ENCODE results near the gene ATP11A. TPM values are rescaled to one million over a fixed set of nuclear protein-coding genes. Genes with fewer than 3 reads are reported as not detected.

Gene ATP11A
- total and polyA plus RNA-seq, 7 donors, result 0.69 to 22.9 (median 9.6) TPM

DNA sequence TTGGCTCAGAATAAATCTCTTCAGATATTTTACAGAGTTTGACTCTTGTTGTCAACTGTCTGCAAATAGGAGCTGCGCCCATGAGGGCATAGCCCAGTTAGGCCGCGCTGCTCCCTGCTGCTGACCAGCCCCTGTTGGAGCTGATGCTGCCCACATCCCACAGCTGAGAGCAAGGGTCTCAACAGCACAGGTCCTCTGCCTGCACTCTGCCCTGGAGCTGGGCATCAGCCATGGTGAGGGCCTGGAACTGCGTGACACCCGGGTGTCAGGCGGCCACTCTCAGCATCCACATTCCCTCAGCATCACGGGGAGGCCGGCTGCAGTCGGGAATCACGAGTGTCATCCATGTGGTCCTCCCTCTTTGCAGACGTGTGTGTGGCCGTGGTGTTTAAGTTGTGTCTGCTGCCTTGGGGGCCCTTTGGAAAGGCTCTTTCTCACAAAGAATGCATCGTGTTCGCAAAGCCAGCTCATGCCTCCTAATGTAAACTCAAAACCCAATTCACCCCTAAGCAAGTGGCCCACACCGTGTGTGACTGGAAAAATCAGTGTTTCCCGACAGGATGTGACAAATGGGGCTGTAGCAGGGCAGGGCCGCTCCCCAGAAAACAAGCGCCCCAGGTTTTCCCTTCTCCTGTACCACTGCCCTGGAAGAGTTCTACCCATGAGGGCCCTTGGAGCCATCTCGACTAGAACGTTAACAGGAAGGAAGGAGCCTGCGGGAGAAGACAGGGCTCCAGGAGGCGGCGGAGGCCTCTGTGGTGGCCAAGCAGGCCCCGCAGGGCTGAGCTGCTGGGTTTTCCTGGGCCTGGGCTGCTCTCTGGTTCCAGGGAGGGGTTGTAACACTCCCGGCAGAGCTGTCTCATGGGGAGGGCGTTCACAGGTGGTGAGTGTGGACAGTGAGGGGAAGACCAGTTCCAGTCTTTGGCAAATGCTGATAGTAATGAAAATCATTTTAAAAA lies 20.3 kb downstream of the ATP11A start:
- intact Hi-C loops (cut with DNase I), result loop anchor here (5.0 to 10.0 kb wide), 2 partner anchors 58 to 135 kb away; no protein-coding TSS in a partner anchor
- Histone ChIP-seq H3K4me3 (no peak overlapping the region), H3K27me3 (no peaks in the 10 kb centered on the region), H3K27ac (peak overlapping the region; percentile 68 to 89 (median 85)), H3K4me1 (peaks cover 0 to 42% (median 22%) of the 10 kb centered on the region in 4 donors), H3K36me3 (no peaks in the 10 kb centered on the region), H3K9me3 (no peaks in the 10 kb centered on the region)
- WGBS, 2 donors, result 92 to 93% methylated on average over 26 of the region's 26 CpGs
- DNase-seq, result peak; percentile 55
- TF ChIP-seq POLR2AphosphoS5 (IDR thresholded peaks at IDR 0.05) (no peak), POLR2A (IDR thresholded peaks at IDR 0.05) (no peak), EP300 (IDR thresholded peaks at IDR 0.05) (no peak)
- TF ChIP-seq, protein P1, sequence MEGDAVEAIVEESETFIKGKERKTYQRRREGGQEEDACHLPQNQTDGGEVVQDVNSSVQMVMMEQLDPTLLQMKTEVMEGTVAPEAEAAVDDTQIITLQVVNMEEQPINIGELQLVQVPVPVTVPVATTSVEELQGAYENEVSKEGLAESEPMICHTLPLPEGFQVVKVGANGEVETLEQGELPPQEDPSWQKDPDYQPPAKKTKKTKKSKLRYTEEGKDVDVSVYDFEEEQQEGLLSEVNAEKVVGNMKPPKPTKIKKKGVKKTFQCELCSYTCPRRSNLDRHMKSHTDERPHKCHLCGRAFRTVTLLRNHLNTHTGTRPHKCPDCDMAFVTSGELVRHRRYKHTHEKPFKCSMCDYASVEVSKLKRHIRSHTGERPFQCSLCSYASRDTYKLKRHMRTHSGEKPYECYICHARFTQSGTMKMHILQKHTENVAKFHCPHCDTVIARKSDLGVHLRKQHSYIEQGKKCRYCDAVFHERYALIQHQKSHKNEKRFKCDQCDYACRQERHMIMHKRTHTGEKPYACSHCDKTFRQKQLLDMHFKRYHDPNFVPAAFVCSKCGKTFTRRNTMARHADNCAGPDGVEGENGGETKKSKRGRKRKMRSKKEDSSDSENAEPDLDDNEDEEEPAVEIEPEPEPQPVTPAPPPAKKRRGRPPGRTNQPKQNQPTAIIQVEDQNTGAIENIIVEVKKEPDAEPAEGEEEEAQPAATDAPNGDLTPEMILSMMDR (IDR thresholded peaks at IDR 0.05), result no peak

DNA sequence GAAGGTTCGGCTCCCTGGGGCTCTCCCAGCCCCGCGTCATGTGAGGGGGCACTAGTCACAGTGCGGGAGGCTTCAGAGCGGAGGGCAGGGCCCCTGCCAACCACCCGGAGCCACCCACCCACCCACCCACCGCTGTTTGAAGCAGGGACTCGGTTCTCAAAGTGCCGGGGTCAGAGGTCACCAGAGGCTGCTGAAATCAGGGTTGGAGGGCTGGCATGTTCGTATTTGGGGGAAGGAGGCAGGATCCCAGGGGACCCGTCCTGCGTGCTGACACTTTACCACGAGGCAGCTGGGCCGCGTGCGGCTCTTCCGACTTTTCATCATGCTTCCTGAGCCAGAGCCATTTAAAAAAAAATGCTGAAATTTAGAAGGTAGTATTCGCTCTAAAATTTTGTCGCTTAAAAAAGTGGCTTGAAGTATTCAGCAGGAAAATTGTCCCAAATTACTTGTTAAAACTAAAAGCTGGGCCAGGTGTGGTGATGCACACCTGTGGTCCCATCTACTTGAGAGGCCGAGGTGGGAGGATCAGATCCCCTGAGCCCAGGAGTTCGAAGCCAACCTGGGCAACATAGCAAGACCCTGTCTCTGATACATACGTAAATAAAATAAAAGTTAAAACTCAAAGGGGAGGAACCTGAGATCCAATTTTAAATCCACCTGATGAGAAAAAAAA lies 21.2 kb downstream of the ATP11A start:
- intact Hi-C loops (cut with DNase I), result loop anchor here (1.0 to 10.0 kb wide), 3 partner anchors 21 to 134 kb away; partner anchors contain the start of gene ATP11A
- H3K4me1 ChIP-seq, result peaks cover 0 to 41% (median 22%) of the 10 kb centered on the region in 4 donors
- H3K27me3 ChIP-seq, result no peaks in the 10 kb centered on the region
- H3K9me3 ChIP-seq, result no peaks in the 10 kb centered on the region
- no peaks in the 10 kb centered on the region for H3K36me3 ChIP-seq
- peak; percentile 74 for DNase-seq
- TF ChIP-seq POLR2AphosphoS5 (IDR thresholded peaks at IDR 0.05) (no peak), POLR2A (IDR thresholded peaks at IDR 0.05) (no peak), EP300 (IDR thresholded peaks at IDR 0.05) (no peak)
- TF ChIP-seq, protein P1 (IDR thresholded peaks at IDR 0.05), result no peak
- WGBS, 2 donors, result 85 to 86% methylated on average over 22 of the region's 22 CpGs
- H3K4me3 ChIP-seq, result peak overlapping the region in 3 of 4 donors; percentile 3 to 35 (median 27)
- H3K27ac ChIP-seq, result peak overlapping the region; percentile 68 to 89 (median 85)

DNA sequence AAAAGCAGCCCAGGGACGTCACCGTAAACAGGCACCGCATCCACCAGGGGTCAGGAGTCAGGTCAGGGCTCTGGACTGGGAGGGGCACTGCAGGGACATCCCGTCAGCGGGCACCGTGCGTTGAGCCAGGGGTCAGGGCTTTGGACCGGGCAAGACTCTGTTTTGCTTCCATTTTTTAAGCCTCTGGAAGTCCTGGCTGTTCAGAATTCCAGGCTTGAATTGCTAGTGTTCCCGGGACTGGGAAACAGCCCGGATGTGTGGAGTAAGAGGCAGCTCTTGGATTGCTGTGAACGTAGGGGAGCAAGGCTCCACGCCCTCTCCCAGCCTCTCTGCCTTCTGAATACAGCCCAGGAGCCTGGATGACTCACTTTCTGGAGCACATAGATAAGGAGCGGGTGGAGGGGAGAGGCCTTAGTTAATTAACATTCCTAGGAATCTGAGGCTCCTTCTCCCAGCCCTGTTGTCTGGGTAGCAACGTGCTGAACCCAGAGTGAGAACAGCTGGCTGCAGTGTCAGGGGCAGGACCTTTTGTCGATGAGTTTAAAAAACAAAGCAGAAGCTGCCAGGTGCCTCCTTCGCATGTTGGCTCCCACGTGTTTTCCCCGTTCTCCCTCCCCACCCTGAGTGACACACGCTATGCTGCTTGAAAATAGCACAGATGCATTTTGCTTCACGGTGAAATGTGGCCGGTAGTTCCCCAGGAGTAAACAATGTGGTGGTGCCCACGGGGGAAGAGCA lies 21.9 kb downstream of the ATP11A start:
- Histone ChIP-seq H3K4me1 (peaks cover 0 to 34% (median 22%) of the 10 kb centered on the region in 4 donors), H3K9me3 (no peaks in the 10 kb centered on the region), H3K27me3 (no peaks in the 10 kb centered on the region), H3K4me3 (peak overlapping the region in 3 of 4 donors; percentile 3 to 35 (median 27)), H3K36me3 (no peaks in the 10 kb centered on the region), H3K27ac (peak overlapping the region; percentile 68 to 89 (median 85))
- WGBS, 2 donors, result 9 to 36% methylated on average over 22 of the region's 22 CpGs
- intact Hi-C loops (cut with DNase I), result loop anchor here (1.0 to 10.0 kb wide), 3 partner anchors 21 to 133 kb away; partner anchors contain the start of gene ATP11A
- peak; percentile 95 for DNase-seq
- TF ChIP-seq, protein P1 (IDR thresholded peaks at IDR 0.05), result no peak
- TF ChIP-seq POLR2A (IDR thresholded peaks at IDR 0.05), result no peak
- TF ChIP-seq POLR2AphosphoS5 (IDR thresholded peaks at IDR 0.05), result peak; percentile 58 to 77 (median 68)
- TF ChIP-seq EP300 (IDR thresholded peaks at IDR 0.05), result peak in 2 of 4 donors; percentile 34 to 43

All from sigmoid colon (tissue), 7 donors.